HG03135 (cell line): ENCODE results near the gene DAGLB.
A peak's percentile ranks its signal among the peaks of the same experiment; 100 is the strongest.

Source experiments
- ATAC-seq: cut with Tn5 transposase; IDR thresholded peaks from one replicate; pipeline ENCODE4 v1.9.1; 2021; ENCODE audit warnings: mild to moderate bottlenecking, moderate library complexity; ENCODE audit not compliant: unreplicated experiment

DAGLB gene, protein sequence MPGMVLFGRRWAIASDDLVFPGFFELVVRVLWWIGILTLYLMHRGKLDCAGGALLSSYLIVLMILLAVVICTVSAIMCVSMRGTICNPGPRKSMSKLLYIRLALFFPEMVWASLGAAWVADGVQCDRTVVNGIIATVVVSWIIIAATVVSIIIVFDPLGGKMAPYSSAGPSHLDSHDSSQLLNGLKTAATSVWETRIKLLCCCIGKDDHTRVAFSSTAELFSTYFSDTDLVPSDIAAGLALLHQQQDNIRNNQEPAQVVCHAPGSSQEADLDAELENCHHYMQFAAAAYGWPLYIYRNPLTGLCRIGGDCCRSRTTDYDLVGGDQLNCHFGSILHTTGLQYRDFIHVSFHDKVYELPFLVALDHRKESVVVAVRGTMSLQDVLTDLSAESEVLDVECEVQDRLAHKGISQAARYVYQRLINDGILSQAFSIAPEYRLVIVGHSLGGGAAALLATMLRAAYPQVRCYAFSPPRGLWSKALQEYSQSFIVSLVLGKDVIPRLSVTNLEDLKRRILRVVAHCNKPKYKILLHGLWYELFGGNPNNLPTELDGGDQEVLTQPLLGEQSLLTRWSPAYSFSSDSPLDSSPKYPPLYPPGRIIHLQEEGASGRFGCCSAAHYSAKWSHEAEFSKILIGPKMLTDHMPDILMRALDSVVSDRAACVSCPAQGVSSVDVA

GRCh38 chr7:6447581-6448199 lies at the start of gene DAGLB:
DAGLB (minus strand) TSS chr7:6447954; CDS start chr7:6447842, 112 bp downstream.
- peak; percentile 87 for ATAC-seq

DNA sequence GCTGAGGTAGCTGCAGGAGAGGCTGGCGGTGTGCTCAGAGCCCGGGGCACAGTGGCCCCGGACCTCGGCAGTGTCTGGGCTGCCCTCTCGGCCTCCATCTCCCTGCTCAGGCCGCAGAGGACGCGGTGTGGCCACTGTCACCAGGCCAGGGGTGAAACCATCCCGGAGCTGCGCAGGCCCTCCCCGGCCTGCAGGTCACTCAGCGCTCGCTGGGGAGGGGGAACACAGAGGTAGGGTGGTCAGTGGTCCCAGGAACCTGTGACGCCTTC lies 49.8 kb upstream of the DAGLB start:
- no peak for ATAC-seq

- no peak for ATAC-seq
Observed at GRCh38 chr7:6496842-6497636, 49.3 kb upstream of the DAGLB start.

- no peak for ATAC-seq
Observed at GRCh38 chr7:6495597-6496262, 48.0 kb upstream of the DAGLB start.

- no peak for ATAC-seq
Observed at GRCh38 chr7:6494365-6494764, 46.6 kb upstream of the DAGLB start.

- no peak for ATAC-seq
Observed at GRCh38 chr7:6491194-6491593, 43.4 kb upstream of the DAGLB start.

- ATAC-seq, result no peak
Observed at GRCh38 chr7:6489612-6490011, 41.9 kb upstream of the DAGLB start.

GRCh38 chr7:6487184-6487545 lies 39.4 kb upstream of the DAGLB start:
- no peak for ATAC-seq

GRCh38 chr7:6486438-6487183 lies 38.9 kb upstream of the DAGLB start:
- ATAC-seq, result no peak

DNA sequence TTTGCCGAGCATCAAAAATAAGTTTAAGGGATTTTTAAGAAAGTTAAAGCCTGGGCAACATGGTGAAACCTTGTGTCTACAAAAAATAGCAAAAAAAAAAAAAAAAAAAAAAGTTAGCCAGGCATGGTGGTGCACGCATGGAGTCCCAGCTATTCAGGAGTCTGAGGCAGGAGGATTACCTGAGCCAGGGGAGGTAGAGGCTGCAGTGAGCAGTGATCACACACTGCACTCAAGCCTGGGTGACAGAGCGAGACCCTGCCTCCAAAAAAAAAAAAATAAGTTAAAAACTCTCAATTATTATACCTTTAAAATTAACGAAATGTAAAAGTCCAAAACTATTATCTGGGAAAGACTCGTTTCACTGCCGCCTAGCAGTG lies 35.0 kb upstream of the DAGLB start:
- ATAC-seq, result no peak

- ATAC-seq, result no peak
Observed at GRCh38 chr7:6482307-6482706, 34.6 kb upstream of the DAGLB start.

- ATAC-seq, result no peak
Observed at GRCh38 chr7:6481445-6481844, 33.7 kb upstream of the DAGLB start.

DNA sequence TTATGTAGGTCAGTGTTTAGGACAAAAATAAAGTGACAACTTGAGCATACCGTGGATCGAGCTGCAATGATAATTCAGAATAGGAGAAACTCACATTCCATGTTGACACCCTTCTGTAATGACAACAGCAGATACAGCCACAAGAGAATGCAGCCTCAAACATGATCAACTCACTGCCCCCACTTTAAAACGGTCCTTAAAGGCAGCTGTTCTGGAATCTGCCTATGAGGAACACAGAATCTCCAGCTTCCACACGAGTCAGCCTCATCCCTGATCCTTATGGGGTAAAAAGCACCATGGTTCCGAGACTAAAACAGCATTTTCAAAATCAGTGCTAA lies 32.5 kb upstream of the DAGLB start:
- no peak for ATAC-seq

- no peak for ATAC-seq
Observed at GRCh38 chr7:6479067-6479466, 31.3 kb upstream of the DAGLB start.

GRCh38 chr7:6478186-6478585 lies 30.4 kb upstream of the DAGLB start:
- no peak for ATAC-seq

DNA sequence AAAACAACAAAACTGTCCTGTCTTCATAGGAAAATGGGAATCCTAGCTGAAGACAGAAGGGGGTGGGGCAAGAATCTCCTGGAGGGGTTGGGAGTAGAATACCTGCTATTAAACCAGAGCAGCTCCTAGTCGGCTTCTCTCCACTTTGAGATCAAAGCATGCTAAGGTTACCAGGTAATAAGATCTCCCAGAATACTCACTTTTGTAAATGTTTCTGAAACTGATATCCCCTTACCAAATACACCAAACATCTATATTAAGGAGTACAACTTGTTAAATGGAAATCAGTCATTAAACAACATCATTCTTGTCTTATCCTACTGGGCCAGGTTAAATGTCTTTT lies 29.5 kb upstream of the DAGLB start:
- no peak for ATAC-seq

- no peak for ATAC-seq
Observed at GRCh38 chr7:6476596-6477317, 29.0 kb upstream of the DAGLB start.

DNA sequence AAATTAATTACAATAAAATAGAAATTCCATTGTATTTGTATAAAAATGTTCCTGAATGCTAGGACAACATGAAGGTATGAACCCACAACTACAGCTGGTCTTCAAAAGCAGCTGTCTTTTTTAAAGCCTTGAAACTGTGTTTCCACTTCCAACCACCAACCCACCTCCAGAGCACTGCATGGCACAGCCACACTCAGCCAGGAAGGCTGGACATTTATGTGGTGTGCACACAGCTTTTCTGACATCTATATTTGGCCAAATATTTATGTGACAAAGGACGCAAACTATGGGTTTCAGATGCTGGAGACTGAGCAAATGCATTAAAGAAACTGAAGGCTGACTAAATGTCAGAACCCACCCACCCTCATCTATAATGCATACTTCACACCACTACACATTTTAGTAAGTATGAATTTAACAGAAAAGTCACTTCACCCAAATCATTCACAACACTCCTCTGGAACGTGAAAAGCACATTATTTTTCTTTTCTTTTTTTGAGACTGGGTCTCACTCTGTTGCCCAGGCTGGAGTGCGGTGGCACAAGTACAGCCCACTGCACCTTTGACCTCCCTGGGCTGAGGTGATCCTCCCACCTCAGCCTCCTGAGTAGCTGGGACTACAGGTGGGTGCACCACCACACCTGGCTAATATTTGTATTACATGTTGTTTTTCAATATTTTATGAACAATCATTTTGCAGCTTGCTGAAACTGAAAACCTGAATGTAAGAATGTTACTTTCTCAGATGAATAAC lies 27.9 kb upstream of the DAGLB start:
- no peak for ATAC-seq

DNA sequence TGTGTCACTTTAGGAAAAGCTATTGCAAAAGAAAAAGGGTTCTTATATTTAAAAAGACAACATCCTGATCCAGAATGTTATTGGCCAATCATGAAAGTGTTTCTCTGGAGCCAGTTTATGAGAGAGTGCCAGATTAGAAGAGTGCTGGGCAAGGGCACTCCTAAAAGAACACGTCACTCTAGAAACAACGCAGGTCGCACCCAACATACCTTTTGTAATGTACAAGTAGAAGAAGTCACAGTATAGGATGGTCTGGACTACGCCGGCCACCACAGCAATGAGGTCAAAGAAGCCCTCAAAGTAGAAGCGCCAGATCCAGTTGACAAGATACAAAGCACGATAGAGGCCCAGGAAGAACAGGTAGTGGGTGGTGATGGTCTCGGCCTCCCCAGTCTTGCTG lies 18.1 kb upstream of the DAGLB start:
- no peak for ATAC-seq
